GM11168 (cell line): Measurements from ENCODE around the gene SDCCAG8.
"Not testable (repeated sequence)": the region's sequence is repeated elsewhere in the genome, so short reads cannot be mapped to it uniquely, and the experiment has no call there.

ENCODE experiments used
- in situ Hi-C: fragments of 300-500 bp; cut with MboI; formaldehyde crosslinking; loops from one replicate; pipeline ENCODE4 v1.12.0; 2022; ENCODE audit warnings: low sequenced_read_pairs; ENCODE audit not compliant: unreplicated experiment

SDCCAG8 gene

GRCh38 chr1:243255791-243256512 is at the start of gene SDCCAG8:
TSS of gene SDCCAG8 (plus strand) at chr1:243256041. CDS start at chr1:243256174, 133 bp downstream.
- in situ Hi-C loops: no loop called here

- in situ Hi-C loops: not testable (repeated sequence)
These were observed 43.9 kb upstream of the SDCCAG8 start for GRCh38 chr1:243211984-243212383.

- in situ Hi-C loops: no loop called here
These were observed 42.6 kb upstream of the SDCCAG8 start for GRCh38 chr1:243213045-243213787.

- in situ Hi-C loops: not testable (repeated sequence)
These were observed 40.5 kb upstream of the SDCCAG8 start for GRCh38 chr1:243215276-243215875.

- in situ Hi-C loops: no loop called here
These were observed 39.1 kb upstream of the SDCCAG8 start for GRCh38 chr1:243216741-243217140.

GRCh38 chr1:243217349-243217748 is 38.5 kb upstream of the SDCCAG8 start:
- in situ Hi-C loops: no loop called here

- in situ Hi-C loops: no loop called here
These were observed 37.8 kb upstream of the SDCCAG8 start for GRCh38 chr1:243218059-243218458.

GRCh38 chr1:243227622-243228021 is 28.2 kb upstream of the SDCCAG8 start:
- in situ Hi-C loops: no loop called here

- in situ Hi-C loops: no loop called here
These were observed 26.3 kb upstream of the SDCCAG8 start for GRCh38 chr1:243229526-243229925.

- in situ Hi-C loops: no loop called here
These were observed 24.9 kb upstream of the SDCCAG8 start for GRCh38 chr1:243230914-243231313.

- in situ Hi-C loops: no loop called here
These were observed 21.9 kb upstream of the SDCCAG8 start for GRCh38 chr1:243233908-243234307.

GRCh38 chr1:243234978-243235647 is 20.7 kb upstream of the SDCCAG8 start:
- in situ Hi-C loops: no loop called here

- in situ Hi-C loops: no loop called here
These were observed 19.1 kb upstream of the SDCCAG8 start for GRCh38 chr1:243236604-243237252.

- in situ Hi-C loops: no loop called here
These were observed 11.4 kb upstream of the SDCCAG8 start for GRCh38 chr1:243244432-243244841.

- in situ Hi-C loops: no loop called here
These were observed 8.9 kb upstream of the SDCCAG8 start for GRCh38 chr1:243246916-243247315.

GRCh38 chr1:243247901-243248300 is 7.9 kb upstream of the SDCCAG8 start:
- in situ Hi-C loops: no loop called here

GRCh38 chr1:243249214-243249613 is 6.6 kb upstream of the SDCCAG8 start:
- in situ Hi-C loops: no loop called here

- in situ Hi-C loops: no loop called here
These were observed 5.7 kb upstream of the SDCCAG8 start for GRCh38 chr1:243250102-243250501.

- in situ Hi-C loops: no loop called here
These were observed 4.3 kb upstream of the SDCCAG8 start for GRCh38 chr1:243251539-243251938.

- in situ Hi-C loops: no loop called here
These were observed 2.5 kb upstream of the SDCCAG8 start for GRCh38 chr1:243253211-243253925.
